OCI-LY3 (cell line): ENCODE data around the gene FGF19.

Experiments
- CTCF ChIP-seq: fragments of 200-600, 300-600 bp; sonication (generic); IDR thresholded peaks from 2 replicates; pipeline ENCODE4 v1.5.1; 2014; ENCODE audit warnings: antibody characterized with exemption, low read length, low read depth
- EZH2phosphoT487 ChIP-seq: fragments of 200-600 bp; shearing (Covaris generic); IDR thresholded peaks from 2 replicates; pipeline ENCODE4 v1.6.1; 2018; ENCODE audit warnings: antibody characterized with exemption, mixed run types, low read depth

GRCh38 chr11:69745201-69745600 lies 41.4 kb upstream of the FGF19 start:
- TF ChIP-seq CTCF (no peak), EZH2phosphoT487 (no peak)
